GM21529 (cell line): ENCODE data around the gene SYNE1.

Experiments
- ATAC-seq: cut with Tn5 transposase; IDR thresholded peaks from one replicate; pipeline ENCODE4 v1.9.1; 2021; ENCODE audit not compliant: unreplicated experiment

SYNE1 gene

DNA sequence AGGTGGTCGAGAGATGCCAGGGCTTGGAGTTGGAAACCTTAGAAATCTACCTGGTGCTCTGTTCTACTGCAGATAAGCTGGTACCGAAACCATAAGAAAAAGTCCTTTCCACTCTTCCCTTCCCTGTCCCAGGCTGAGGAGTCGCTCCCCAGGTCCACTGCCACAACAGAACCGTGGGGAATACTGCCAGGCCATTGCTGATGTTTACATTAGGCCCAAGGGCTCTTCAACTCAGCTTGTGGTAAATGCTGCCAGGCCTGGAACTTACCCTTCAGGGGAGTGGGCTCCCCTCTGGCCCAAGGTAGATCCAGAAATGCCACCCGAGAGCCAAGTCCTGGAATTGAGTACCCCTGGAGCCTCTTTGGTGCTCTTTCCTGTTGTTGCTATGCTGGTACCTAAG lies 441.3 kb downstream of the SYNE1 start:
- ATAC-seq = no peak

DNA sequence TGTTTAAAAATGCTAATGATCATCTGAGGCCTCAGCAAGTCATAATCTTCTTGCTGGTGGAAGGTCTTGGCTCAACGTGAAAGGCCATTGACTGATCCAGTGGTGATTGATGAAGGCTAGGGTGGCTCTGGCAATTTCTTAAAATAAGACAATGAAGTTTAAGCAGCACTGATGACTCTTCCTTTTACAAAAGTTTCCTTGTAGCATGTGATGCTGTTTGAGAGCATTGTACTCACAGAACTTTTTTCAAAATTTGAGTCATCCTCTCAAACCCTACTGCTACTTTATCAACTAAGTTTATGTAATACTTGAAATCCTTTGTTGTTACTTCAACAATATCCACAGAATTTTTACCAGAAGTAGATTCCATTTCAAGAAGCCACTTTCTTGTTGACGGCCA lies 447.4 kb downstream of the SYNE1 start:
- ATAC-seq = no peak

DNA sequence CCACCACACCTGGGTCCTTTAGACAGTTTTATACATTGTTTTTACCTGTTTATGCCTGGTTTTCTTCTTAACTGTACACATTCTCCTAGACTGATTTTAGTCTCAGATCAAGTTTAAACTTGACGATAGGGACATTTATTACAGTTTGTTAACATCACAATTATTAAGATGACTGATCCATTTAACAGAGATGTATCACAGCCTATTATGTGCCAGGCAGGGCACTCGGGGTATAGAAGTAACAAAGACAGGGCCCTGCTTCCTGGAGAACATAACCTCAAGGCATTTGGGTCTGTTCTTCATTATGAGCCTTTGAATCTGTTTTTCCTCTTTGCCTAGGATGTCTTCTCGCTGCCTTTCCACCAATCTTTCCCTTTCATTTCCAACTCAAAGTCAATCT lies 449.2 kb downstream of the SYNE1 start:
- no peak for ATAC-seq

DNA sequence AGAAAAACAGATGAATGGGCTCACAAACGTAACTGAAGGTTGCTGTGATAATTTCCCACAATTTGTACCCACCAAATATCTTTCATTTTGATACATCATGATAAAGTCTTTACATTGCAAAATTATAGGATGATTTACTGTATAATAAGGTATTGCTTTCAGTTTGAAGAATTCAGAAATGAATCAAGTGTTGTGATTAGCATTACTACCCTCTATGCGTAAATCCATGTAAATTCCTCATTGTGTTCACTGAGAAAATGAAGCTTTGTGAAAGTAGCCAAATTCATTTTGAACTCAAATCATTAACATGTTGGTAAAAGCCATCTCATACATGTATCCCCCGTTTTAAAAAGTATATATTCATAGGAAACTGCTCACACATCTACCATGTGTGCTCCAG lies 450.3 kb downstream of the SYNE1 start:
- no peak for ATAC-seq

GRCh38 chr6:152184917-152185574 lies 452.1 kb downstream of the SYNE1 start:
- peak; percentile 78 for ATAC-seq

DNA sequence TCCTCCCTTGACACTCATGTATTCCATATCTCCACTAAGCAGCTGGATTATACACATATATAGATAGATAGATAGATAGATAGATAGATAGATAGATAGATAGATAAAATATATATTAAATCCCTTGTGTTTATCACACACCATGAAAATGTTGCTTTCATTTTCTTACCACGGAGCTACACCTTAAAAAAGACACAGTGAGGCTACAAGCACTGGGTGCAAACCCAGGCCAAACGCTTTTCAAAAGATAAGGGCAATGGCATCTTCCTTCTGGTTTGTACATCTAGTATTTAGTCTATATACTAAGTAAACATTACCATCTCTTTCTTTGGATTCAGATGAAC lies 452.6 kb downstream of the SYNE1 start:
- ATAC-seq = peak; percentile 33

DNA sequence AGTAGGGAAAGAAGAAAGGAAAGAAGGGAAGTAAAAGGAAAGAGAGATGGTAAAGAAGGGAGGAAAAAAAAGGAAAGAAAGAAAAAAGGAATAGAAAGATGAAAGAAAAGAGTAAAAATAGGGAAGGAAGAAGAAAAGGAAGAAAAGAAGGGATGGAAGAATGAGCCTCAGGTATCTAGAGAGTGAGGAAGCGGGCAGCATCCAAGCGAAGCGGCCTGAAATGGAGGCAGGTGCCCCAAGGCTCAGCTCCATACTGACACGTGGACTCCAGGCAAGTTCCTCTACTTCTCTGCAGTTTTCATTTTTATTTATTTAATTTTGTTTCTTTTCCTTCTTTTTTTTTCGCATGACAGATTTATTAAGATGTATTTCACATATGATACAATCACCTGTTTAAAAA lies 456.6 kb downstream of the SYNE1 start:
- ATAC-seq = no peak

GRCh38 chr6:152176268-152176667 lies 460.9 kb downstream of the SYNE1 start:
- ATAC-seq = no peak

- no peak for ATAC-seq
Observed at GRCh38 chr6:152173957-152174356, 463.2 kb downstream of the SYNE1 start.

- no peak for ATAC-seq
Observed at GRCh38 chr6:152173321-152173720, 463.8 kb downstream of the SYNE1 start.

- ATAC-seq = peak; percentile 96
Observed at GRCh38 chr6:152170702-152171667, 466.2 kb downstream of the SYNE1 start.

DNA sequence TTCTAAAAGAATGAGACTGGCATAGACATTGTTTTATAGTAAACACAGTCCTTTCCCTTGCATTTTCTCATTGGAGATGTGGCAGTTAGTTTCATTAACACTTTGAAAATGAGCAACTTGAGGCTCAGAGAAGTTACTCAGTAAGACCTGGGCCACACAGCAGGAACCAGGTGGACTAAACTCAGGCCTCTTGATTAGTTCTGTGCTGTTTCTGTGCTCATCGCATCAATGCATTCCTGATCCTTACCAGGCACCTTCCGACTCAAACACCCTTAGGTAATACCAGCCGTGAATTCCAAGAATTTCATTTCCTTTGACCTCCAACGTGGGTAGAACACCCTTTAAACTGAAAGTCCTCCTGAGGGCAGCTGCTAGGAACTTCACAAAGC lies 466.9 kb downstream of the SYNE1 start:
- ATAC-seq = no peak

DNA sequence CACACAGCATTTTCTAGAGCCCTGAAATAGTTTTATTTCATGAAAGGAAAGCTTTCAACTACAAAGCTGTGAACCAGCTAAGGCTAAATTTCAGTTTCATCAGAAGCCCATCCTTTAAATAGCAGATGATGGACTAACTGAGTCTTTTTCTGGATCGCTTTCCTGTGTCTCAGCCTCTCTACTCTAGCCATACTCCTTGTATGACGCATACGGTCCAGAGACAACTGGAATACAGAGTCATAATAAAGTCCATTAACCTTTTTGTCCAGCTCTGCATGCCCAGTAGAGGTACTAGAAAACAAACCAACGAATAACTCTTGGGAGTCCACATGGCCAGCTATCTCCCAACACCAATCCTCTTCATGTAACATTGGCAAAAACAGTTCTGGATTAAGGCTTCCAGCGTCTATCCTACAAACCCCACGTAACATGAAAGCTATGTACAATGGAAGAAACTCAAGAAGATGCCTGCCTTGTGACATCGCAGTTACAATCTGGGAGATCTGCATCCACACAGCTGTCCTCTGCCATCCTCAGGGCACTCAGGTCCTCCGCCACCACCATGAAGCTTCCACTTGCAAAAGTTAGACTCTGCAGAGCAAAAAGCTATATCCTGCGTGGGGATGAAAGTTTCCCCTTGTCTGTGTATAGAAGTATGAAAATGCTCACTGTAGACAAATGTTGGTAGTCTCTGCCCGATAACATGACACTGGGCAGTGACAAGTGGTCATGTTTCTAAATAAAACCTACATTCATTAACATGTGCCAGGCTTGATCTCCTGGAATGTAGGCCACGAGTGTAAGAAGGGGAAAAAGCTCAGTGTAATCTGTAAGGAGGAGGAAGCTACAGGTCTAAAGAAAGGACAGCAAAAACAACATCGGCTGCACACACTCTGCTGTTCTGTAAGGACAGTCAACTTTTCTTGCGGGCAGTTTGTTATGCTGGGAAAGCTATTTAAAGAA lies 469.2 kb downstream of the SYNE1 start:
- no peak for ATAC-seq

- no peak for ATAC-seq
Observed at GRCh38 chr6:152166897-152167296, 470.3 kb downstream of the SYNE1 start.

DNA sequence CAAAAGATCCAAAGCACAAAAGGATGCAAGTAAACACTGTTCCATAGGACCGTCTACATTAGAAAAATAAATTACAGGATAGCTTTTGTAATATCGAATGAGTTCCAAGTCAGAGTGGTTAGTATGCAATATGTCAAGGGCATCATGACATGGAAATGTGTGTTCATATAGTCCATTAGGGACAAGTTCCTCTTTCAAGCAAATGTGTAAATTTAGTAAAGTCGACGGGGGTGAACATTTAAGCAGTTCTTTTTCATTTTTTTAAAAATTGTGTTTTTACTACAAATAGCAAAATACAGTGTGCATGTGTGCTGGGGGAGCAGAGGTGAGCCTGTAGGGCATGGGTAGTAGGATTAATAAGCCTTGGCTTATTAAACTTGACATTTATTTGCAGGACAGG lies 470.7 kb downstream of the SYNE1 start:
- no peak for ATAC-seq

- no peak for ATAC-seq
Observed at GRCh38 chr6:152164957-152165356, 472.2 kb downstream of the SYNE1 start.

DNA sequence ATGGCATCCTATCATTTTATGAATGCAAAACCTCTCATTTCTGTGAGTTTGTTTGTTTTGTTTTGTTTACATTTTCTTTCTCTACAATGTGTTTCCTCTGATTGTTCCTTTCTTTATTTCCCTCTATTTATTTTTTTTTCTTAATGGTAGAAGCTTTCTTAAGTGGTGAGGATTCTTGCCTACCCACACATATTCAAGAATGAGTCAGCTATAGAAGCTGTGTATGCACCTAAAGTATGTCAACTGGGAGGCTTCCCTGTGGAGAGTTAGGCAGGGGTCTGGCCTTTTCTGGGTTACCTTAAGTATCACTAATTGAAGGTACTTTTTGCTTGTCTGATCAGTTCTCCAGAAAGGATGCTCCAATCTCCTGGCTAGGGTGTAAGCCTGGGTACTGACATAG lies 475.7 kb downstream of the SYNE1 start:
- ATAC-seq = peak; percentile 53

DNA sequence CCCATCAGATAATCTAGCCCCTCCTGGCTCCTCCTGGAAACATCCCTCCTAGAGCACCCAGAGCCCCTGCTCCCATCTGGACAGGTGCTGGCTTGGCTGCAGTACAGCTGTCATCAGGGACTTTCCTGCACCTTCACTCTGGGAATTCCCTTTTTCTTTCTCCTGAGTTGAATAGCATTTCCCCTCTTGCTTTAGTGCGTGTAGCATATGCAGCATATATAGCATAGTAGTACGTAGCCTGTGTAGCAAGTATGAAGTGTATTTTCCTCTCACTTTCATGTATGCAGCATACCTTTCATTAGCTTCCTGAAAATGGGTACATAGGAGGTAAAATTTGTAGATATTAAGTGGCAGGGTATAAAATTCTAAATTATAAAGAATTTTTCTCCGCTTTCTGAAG lies 476.8 kb downstream of the SYNE1 start:
- ATAC-seq = peak; percentile 97

- ATAC-seq = no peak
Observed at GRCh38 chr6:152155792-152156191, 481.4 kb downstream of the SYNE1 start.

- ATAC-seq = no peak
Observed at GRCh38 chr6:152154559-152155356, 482.4 kb downstream of the SYNE1 start.
